HG02623 (cell line): ENCODE results near the gene EGF.
"Not testable (repeated sequence)": the region's sequence is repeated elsewhere in the genome, so short reads cannot be mapped to it uniquely, and the experiment has no call there.

ENCODE experiments used
- ATAC-seq: cut with Tn5 transposase; IDR thresholded peaks from one replicate; pipeline ENCODE4 v1.9.1; 2021; ENCODE audit warnings: moderate library complexity; ENCODE audit not compliant: unreplicated experiment

Gene EGF

DNA sequence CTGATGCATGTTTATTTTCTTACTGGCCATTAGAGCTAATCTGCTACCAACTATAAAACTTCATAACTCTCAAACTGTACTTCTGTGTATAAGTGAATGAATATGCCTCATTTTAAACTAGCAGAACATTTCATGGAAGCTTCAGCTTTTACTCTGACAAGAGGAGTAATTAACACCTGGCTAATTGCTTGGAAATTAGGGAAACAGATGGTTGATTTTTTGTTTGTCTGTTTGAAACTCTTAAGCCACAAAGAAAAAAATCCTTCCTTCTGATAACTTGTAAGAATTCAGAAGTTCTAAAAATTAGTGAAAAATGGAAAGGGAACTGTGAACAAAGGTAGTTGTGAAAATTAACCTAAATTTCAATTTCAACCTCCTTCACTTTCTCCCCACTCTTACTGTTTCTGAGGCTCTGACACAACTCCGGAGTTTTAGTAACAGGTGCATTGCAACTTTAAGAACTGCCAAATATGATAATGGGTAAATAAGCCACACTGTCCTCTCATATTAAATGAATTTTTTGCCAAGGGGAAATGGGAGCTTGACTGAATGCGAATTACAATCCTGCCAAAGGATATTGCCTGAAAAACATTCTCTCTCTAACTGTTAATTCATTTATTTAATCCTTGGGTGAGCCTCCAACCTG is 1.0 kb downstream of the EGF start:
- ATAC-seq, result no peak

DNA sequence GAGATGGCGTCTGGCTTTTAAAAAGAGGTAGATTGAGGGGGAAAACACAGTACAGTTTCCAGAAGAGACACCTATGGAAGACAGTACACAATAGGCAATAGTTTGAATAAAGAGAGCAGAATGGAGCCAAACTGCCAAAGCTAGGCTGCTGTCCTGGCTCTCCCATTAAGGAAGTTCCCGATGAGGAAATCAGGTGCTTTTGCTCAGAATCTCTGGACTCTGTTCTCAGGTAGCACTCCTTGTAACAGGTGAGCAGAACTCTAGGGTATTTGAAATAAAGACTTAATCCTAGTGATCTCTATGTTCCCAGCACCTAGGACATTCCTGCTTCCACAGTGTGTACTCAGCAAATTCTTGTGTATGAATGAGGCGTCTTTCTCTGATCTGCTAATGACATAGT is 1.6 kb downstream of the EGF start:
- no peak for ATAC-seq

GRCh38 chr4:109915385-109916026 is 2.8 kb downstream of the EGF start:
- no peak for ATAC-seq

GRCh38 chr4:109916027-109916409 is 3.3 kb downstream of the EGF start:
- ATAC-seq, result no peak

- no peak for ATAC-seq
Observed at GRCh38 chr4:109921384-109921808, 8.7 kb downstream of the EGF start.

- no peak for ATAC-seq
Observed at GRCh38 chr4:109925396-109925795, 12.7 kb downstream of the EGF start.

- ATAC-seq, result no peak
Observed at GRCh38 chr4:109928327-109929045, 15.8 kb downstream of the EGF start.

- ATAC-seq, result no peak
Observed at GRCh38 chr4:109930464-109930863, 17.8 kb downstream of the EGF start.

DNA sequence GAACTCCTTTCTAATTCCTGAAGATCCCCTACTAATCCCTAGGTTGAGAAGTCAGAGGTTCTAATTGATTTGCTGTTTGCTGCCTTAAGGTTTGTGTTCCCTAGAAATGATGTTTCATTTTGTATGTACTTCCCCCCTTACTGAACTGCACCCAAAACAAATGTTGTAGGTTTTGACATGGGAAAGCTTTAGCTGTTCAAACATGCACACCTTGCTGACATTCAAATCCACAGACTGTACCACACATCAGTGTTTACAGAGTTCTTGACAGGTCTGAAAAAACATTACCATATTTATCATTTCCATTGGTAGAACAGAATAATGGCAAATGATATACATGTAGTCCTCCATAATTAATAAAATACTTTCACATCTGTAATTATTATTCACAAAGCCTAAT is 18.2 kb downstream of the EGF start:
- no peak for ATAC-seq

DNA sequence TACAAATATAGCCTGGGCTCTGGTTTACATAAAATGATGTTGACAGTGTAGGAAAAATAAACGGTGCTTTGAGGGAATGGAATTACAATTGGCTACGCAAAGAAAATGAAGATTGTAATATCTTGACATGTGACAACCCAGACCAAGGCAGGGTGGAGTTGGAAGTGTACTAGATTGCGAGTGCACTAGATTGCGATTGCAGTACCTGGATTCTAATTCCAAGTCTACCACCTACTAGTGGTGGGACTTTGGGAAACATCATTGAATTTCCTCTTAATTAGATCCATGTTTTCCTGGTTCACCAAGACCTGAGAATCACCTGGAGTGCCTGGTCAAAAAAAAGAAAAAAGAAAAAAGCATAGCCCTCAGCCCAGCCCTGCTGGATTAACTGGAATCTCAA is 18.6 kb downstream of the EGF start:
- no peak for ATAC-seq

DNA sequence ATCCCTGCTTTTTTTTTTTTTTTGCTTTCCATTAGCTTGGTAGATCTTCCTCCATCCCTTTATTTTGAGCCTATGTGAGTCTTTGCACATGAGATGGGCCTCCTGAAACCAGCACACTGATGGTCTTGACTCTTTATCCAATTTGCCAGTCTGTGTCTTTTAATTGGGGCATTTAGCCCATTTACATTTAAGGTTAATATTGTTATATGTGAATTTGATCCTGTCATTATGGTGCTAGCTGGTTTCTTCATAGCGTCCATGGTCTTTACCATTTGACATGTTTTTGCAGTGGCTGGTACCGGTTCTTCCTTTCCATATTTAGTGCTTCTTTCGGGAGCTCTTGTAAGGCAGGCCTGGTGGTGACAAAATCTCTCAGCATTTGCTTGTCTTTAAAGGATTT is 24.7 kb downstream of the EGF start:
- ATAC-seq, result not testable (repeated sequence)

DNA sequence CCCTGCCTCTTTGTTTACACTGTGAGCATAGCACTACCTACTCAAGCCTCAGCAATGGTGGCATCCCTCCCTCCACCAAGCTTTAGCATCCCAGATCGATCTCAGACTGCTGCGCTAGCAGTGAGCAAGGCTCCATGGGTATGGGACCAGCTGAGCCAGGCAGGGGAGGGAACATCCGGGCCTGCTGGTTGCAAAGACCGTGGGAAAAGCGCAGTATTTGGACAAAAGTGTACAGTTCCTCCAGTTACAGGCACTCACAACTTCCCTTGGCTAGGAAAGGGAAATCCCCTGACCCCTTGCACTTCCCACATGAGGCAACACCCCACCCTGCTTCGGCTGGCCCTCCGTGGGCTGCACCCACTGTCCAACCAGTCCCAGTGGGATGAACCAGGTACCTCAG is 26.5 kb downstream of the EGF start:
- ATAC-seq, result no peak

- ATAC-seq, result no peak
Observed at GRCh38 chr4:109942292-109942926, 29.7 kb downstream of the EGF start.

DNA sequence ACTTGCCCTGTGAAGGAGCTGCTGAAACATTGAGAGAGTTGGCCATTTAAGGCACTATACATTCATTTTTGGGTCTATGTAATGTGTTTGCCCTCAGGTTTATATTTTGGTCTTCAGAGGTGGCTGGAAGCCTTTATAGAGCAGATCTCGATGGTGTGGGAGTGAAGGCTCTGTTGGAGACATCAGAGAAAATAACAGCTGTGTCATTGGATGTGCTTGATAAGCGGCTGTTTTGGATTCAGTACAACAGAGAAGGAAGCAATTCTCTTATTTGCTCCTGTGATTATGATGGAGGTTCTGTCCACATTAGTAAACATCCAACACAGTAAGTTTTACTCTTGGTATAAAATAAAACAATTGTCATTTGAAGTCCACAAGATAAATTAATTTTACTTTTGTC is 31.1 kb downstream of the EGF start:
- no peak for ATAC-seq

DNA sequence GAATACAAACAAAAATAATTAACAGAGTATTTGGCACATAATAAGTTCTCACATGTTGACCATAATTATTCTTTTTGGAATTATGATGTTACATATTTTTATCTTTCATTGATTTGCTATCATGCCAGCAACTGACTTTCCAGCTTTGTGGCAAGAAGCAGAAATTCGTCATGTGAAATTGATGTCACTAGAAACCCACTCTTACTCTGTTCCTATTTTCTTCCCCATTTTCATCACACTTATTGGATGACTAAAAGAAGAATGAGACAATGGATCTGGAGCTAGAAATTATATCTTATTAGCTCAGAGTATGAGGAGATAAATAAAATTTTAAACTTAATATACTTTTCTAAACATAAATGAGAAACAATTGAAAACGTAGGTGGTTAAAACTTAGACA is 31.9 kb downstream of the EGF start:
- ATAC-seq, result no peak

DNA sequence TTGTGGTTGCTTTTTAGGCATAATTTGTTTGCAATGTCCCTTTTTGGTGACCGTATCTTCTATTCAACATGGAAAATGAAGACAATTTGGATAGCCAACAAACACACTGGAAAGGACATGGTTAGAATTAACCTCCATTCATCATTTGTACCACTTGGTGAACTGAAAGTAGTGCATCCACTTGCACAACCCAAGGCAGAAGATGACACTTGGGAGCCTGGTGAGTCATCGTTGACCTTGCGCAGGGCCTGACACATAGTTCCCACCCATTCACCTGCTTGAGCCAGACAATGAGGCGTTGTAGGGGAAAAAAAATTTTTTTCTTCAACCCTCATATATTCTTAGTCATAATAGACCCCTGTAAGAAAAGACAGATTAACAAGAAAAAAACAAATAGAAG is 32.4 kb downstream of the EGF start:
- ATAC-seq, result no peak

DNA sequence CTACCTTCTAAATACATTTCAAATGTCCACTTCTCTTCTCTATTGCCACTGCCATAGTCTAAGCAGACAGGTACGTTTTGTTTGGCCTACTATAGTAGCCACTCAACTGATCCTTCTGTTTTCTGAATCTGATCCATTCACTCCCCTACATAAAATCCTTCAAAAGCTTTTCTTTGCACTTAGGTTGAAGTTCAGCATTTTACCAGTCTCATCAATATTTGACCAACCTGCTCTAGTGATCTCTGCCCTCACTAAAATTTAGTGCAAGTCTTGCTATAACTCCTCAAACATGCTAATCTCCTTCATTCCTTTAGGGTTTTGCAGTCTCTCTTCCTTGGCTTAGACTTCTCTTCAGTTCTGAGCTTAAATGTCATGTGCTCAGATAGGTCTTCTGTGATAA is 33.4 kb downstream of the EGF start:
- ATAC-seq, result no peak

DNA sequence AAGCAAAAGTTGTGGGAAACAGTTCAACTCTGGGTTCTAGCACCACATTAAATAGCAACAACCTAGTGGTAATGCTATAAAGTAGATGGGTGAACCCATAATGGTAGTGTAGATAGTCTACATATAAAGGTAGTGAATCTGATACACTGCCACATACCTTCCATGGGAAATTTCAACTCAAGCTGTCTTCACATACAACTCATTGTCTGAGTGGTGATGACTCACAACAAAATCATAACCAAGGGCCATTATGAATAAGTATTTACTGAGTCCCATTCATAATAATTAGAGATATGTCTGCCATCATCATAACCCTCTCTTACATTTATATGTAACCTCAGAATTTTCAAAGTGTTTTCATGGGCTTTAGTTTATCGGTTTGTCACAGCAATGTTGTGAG is 34.8 kb downstream of the EGF start:
- peak; percentile 52 for ATAC-seq

DNA sequence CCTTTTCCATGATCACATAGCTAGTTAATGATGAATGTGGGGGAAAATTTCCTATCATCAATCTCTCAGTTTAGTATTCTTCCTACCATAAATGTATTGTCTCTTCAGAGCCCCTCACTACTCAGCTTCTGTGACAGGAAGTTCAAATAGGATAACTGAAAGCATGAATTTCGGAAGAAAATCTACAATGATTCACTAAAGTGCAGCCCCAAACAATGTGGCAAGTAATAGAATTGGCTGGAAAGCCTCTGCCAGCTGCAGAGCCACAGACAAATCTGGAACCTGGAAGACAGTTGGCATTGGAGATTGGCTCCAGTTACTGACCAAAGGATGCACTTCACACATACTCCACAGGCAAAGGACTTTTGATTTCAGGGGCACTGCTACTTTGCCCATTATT is 35.2 kb downstream of the EGF start:
- no peak for ATAC-seq

DNA sequence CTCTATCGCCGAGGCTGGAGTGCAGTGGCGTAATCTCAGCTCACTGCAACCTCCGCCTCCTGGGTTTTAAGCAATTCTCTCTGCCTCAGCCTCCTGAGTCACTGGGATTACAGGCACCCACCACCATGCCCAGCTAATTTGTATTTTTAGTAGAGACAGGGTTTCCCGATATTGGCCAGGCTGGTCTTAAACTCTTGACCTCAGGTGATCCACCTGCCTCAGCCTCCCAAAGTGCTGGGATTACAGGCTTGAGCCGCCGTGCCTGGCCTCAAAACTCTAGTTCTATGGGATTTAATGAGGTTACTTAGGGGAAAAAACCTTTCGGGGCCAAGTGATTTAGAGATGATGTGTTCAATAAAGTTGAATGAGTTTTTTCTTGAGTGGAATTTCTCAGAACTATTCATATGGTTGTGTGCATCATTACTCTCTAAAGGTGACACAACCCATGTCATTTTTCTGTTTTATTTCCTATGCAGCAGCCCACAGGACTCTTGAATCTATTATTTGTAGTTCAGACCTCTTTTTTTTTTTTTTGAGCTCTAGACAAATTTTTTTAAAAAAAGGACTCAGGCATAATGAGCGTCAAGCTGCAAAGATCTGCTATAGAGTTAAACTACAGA is 36.5 kb downstream of the EGF start:
- not testable (repeated sequence) for ATAC-seq

GRCh38 chr4:109952612-109953011 is 39.9 kb downstream of the EGF start:
- ATAC-seq, result no peak
